Left colon (tissue), 2 donors: Measurements from ENCODE around the gene SOD3. TPM values are rescaled to one million over a fixed set of nuclear protein-coding genes. Genes with fewer than 3 reads are reported as not detected.

Experiments used
- ATAC-seq: fragments of 200-7000 bp; cut with Tn5 transposase; one replicate; pipeline ENCODE4 v1.9.1; 2020; ENCODE audit warnings: mild to moderate bottlenecking, moderate library complexity
- DNase-seq, 2 donors: peaks; one replicate each; pipeline ENCODE4 v3.0.0-alpha.2; 2020
- intact Hi-C, 2 donors: fragments of 100-400 bp; cut with DNase I in 1 of 2; cut with micrococcal nuclease in 1 of 2; formaldehyde crosslinking; loops; one replicate each; pipeline versions ENCODE4 v1.11.2 to v1.14.0; 2022; cut with DNase I, micrococcal nuclease
- total RNA-seq, 2 donors: library from RNA; stranded (reverse); fragmentation: NEBNext Ultra II Directional; extraction: Animal tissue kit (Norgen Biotek cat#: 25700); gene quantifications; one replicate each; pipeline ENCODE4 v1.2.1, GENCODE V29; 2021
- donor health status: DM: no; HTN: no; CAD: no.
- donor health status: DM: yes; HTN: yes; CAD: no.

SOD3 gene
- total RNA-seq, 2 donors from 2014 or later: 28.2 to 40.9 TPM

DNA sequence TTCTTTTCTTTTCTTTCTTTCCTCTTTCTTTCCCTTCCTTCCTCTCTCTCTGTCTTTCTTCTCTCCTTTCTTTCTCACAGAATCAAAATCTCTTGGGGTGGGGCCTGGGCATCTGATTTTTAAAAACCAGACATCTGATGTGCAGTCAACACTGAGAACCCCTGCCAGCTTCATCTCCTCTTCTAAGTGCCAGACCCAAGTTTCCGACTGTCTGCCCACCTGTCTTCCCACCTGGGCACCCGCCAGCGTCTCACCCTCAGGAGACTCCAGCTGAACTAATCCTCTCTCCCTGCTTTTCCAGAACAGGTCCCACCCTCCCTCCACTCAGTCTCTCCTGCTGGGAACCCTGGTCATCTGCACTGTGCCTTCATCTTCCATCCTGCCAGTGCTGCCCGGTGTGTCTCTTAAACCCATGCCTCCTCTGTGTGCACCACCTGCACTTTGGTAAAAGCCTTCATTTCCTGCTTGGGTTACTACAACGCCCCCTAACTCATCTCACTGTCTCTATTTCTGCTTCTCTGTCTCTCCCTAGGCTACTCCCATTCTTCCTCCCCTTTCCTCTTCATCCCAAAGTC, 2.8 kb downstream of the SOD3 start:
- intact Hi-C loops: no loop called here
- ATAC-seq (no peak), DNase-seq (no peak)

DNA sequence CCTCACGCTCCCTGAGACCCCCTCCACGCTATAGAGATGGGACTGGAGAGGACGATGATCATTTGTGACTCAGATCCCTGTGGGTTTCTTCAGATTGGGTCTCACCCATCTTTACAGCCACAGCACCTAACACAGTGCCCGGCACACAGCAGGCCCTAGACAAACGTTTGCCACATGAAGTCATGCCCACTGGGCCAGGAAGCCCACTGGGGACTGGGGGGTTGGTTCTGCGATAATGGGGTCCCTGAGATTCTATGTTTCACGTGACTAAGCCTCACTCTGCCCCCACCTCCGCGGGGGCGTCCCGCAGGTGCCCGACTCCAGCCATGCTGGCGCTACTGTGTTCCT, 3.8 kb downstream of the SOD3 start:
- intact Hi-C loops: no loop called here
- no peak for DNase-seq
- no peak for ATAC-seq

DNA sequence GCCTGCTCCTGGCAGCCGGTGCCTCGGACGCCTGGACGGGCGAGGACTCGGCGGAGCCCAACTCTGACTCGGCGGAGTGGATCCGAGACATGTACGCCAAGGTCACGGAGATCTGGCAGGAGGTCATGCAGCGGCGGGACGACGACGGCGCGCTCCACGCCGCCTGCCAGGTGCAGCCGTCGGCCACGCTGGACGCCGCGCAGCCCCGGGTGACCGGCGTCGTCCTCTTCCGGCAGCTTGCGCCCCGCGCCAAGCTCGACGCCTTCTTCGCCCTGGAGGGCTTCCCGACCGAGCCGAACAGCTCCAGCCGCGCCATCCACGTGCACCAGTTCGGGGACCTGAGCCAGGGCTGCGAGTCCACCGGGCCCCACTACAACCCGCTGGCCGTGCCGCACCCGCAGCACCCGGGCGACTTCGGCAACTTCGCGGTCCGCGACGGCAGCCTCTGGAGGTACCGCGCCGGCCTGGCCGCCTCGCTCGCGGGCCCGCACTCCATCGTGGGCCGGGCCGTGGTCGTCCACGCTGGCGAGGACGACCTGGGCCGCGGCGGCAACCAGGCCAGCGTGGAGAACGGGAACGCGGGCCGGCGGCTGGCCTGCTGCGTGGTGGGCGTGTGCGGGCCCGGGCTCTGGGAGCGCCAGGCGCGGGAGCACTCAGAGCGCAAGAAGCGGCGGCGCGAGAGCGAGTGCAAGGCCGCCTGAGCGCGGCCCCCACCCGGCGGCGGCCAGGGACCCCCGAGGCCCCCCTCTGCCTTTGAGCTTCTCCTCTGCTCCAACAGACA, 4.4 kb downstream of the SOD3 start:
- intact Hi-C loops: no loop called here
- ATAC-seq (no peak), DNase-seq (no peak)

DNA sequence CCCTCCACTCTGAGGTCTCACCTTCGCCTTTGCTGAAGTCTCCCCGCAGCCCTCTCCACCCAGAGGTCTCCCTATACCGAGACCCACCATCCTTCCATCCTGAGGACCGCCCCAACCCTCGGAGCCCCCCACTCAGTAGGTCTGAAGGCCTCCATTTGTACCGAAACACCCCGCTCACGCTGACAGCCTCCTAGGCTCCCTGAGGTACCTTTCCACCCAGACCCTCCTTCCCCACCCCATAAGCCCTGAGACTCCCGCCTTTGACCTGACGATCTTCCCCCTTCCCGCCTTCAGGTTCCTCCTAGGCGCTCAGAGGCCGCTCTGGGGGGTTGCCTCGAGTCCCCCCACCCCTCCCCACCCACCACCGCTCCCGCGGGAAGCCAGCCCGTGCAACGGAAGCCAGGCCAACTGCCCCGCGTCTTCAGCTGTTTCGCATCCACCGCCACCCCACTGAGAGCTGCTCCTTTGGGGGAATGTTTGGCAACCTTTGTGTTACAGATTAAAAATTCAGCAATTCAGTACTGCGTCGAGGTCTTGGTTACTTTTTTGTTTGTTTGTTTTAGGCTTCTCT, 5.0 kb downstream of the SOD3 start:
- DNase-seq (no peak), ATAC-seq (no peak)

DNA sequence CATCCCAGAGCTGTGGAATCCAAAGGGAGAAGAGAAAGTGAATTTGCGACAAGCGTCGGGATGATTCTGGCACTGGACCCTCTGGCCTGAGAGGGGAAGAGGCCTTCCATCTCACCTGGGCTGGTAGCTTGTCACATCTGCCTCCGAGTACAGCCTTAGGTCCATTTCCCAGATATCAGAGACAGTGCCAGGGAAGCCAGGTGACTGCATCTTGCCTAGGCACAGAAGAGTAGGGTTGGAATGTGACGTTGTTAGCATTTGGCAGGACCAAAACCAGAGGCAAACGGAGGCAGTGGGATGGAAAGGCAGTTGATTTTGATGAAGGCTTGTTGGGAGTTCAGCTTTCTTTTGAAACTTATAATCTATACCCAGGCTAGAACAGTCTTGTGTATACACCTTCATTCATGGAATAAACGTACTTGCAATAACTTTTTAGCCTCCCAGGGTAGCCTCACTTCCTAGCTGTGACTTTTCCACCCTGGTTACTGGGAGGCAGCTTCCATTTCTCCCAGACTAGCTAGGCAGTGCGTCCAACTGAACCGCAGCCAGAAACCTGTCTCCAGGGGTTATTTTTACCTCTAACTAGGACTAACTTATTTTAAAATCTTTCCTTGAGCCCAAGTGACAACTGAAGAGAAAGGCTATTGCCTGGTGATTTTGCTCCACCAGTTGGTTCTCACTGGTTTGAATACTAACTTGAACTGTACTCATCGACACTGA, 5.9 kb downstream of the SOD3 start:
- ATAC-seq: no peak
- no peak for DNase-seq
- intact Hi-C loops: no loop called here

More for the DNA sequence above, 5.0 kb downstream of the SOD3 start:
- intact Hi-C loops: no loop called here

DNA sequence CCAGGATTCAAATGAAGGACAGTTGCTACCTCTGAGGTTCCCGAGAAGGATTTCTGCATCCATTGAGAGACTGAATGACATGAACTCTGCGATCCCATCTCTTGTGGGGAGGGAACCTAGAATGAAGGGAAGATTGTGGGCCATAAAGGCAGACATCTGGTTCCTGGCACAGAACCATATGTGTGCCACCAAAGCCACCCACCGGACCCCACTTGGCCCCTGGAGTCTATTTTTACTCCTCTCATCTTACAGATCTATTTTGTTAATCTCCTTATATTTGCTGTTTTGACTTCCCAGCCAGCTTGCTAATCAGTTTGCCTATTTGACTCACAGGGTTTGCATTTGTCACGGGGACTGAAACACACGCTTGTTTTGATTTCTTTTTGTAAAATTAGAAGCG, 7.3 kb downstream of the SOD3 start:
- no peak for DNase-seq
- ATAC-seq: no peak
- intact Hi-C loops: no loop called here

DNA sequence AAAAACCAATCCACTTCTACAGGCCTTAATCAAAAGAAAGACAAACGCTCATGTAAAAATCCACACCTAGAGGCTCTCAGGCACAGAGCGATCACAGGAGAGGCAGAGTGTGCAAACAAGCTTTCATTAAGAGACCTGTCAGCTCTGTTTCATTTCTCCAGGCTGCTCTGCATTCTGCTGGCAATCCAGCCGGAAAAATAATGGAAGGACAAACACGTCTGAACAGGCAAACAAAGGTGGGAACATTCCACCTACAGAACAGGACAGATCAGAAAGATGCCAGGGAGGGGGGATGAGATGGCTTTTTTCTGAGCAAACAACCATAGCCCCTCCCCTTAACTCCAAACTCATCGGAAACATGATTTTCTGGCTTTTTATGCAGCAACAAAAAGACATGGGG, 9.7 kb downstream of the SOD3 start:
- intact Hi-C loops: no loop called here
- no peak for ATAC-seq

DNA sequence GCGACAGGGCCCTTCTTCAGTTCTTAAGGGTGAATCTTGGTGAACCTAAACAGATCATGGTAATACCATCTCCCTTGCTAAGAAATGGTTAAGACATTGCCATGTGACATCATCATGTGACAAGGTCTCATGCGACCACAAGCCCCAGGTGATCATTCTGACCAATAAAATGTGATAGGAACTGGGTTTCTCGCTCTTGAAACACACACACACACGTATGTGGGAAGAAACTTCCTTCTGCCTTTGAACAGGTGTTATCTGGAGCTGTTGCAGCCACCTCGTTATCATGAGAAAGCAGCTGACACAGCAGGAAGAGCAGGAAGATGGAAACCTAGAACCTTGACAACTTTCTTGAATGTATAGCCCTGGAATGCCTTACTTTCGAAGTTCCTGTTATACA, 10.2 kb downstream of the SOD3 start:
- no peak for ATAC-seq
- DNase-seq: no peak
- intact Hi-C loops: no loop called here

More for the DNA sequence above, 9.7 kb downstream of the SOD3 start:
- DNase-seq: no peak

DNA sequence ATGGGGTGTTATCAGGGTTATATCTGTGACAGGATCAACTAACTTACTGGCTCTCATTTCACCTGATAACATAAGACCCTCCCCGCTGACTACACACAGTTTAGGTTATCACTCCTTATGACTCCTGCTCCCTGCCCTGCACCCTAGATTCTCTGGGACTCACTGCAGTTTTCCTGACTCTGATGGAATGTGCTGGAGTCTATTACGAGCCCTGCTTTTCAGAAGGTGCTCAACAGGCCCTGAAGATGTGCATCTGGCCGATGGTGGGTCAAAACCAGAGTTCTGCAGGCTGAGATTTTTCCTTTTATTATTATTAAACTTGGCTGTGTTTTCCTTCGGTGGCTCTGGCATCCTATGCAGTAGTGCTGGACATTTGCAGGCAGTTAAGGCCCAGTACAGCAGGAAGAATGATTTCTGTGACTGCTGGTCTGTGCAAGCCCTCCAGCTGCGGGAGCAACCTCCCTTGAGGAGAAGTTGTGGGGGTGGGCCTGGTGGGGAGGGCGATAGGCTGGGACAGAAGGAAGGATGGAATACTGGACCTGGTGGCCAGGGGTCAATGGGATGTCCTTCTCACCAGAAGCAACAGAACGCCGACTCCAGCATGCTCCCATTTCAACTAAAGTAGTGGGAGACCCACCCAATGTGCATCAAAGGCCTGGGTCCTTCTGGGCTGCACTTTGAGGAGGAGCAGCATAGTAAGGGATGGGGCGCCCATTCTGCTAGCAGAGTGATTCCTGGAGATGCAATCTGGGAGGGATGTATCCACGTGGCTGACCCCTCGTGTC, 11.0 kb downstream of the SOD3 start:
- DNase-seq: no peak
- intact Hi-C loops: no loop called here
- ATAC-seq: no peak

DNA sequence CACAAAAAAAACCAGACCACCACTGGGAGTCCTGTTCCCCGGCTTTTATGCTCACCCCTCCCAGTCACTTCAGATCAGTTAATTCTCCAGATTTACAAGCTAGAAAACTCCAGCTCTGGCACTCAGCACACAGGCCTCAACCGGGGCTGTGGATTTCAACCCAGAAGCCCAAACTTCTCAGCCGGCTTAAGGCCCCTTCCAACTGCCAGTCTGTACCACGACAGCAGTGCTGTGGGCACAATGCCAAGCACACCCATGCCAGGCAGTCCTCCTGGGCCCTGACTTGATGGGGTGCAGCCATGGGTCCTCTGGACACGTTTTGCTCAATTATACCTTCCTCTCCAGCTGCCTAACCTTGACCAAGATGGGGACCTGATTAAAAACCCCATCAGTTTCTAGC, 12.2 kb downstream of the SOD3 start:
- intact Hi-C loops: no loop called here
- ATAC-seq (no peak), DNase-seq (no peak)

DNA sequence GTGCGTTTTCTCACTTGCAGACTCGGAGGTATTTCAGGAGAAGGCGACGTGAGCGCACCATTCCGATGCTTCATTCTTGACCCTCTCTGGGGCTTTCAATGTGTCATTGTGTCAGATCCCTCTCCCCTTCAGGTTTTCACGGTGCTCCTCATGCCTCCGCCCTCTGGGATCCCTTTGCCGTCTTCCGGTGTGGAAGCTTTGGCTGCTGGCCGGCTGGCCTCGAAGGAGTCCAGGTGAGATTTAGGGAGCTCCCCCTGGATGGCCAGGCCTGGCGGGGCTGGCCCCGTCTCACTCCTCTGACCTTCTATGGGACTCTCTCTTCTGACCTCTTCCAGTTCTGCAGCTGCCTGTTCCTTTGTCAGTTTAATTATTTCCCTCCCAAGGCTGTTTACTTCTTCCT, 12.9 kb downstream of the SOD3 start:
- intact Hi-C loops: no loop called here
- DNase-seq (no peak), ATAC-seq (no peak)

DNA sequence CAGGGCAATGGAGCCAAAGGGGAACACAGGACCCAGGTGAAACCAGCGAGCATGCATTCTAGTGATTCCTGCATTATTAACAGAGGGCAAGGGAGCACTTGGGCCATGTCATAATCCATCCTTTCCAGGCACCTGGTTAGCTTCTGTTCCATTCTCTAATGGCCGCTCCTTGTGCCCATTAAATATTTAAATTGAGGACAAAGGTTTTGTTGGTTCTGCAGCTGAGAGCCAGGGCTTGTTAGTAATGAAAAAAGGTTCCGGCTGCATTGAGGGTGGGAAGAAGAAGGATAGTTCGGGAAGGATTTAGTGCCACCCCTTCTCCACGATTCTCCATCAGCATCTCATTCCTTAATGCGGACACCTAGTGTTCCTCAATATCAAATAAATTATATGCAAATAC, 13.6 kb downstream of the SOD3 start:
- intact Hi-C loops: no loop called here
- ATAC-seq (peak; percentile 66), DNase-seq (no peak)

DNA sequence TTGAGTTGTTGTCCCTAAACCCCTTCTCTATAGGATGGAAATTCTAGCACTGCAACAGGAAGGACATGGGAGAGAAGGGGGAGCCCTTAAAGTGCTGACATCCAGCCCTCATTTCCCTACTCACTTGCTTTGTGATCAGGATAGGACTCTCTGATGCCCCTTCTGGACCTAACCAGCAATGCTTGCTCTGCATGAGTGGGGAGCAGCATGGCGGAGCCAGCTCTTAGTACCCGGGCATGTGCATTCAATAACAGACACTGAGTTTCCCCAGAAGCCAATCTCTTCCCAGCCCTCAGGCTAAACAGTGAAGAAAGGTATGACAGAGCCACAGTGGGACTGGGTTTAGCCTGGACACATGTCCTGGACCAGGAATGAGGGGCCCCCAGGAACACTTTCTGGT, 14.0 kb downstream of the SOD3 start:
- ATAC-seq (peak; percentile 25), DNase-seq (no peak)
- intact Hi-C loops: no loop called here

DNA sequence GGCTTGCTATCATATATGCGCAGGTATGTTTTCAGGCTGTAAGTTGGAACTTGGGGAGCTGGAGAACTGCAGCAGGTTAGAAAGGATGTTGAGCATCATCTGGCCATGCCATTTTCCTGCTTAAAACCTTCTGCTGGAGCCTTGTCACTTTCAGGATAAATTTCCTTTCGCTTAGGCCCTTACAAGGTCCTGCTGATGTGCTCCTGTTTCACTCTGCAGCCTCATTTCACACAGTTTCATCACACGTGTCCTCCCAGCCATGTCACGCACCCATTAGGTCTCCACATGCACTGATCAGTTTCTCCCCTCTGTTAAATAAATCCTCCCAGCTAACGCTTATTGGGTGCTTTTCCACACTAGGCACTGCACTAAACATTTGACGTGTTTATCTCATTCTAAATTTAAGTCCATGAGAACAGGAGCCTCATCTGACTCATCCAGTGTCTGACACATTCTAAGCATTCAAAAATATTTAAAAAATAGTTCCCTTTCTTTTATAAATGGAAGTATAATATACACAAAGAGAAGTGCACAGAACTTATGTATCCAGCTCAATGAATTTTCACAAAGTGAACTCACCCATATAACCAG, 14.5 kb downstream of the SOD3 start:
- ATAC-seq (no peak), DNase-seq (no peak)
- intact Hi-C loops: no loop called here

DNA sequence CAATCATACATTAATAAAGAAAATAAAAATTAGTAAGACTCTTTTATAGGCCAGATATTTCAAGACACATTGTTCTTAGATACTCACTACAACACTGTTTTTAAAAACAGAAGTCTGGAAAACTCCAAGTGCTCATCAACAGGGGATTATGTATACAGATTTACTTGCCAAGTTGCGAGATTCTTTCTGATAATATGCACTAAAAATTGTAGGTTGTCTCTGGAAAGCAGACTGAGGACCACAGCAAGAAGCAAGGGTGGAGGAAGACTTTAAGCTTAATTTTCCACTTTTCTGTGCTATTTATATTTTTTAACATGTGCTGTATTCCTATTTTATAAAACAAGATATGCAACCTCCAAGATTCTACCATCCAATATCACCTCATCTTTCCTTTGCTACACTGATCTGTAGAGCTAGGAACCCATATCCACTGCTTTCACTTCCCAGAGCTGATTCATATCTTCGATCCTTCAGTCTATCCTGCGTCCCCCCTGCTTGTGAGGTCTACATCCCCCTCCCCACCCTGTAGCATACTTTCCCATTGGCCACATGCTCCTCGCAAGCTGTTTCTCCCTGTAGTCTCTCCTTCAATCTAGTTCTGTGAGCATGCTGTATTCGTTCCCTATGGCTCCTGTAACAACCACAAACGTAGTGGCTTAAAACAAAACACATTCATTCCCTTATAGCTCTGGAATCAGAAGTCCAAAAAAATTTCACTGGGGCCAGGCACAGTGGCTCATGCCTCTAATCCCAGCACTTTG, 15.7 kb downstream of the SOD3 start:
- DNase-seq (no peak), ATAC-seq (no peak)
- intact Hi-C loops: no loop called here

DNA sequence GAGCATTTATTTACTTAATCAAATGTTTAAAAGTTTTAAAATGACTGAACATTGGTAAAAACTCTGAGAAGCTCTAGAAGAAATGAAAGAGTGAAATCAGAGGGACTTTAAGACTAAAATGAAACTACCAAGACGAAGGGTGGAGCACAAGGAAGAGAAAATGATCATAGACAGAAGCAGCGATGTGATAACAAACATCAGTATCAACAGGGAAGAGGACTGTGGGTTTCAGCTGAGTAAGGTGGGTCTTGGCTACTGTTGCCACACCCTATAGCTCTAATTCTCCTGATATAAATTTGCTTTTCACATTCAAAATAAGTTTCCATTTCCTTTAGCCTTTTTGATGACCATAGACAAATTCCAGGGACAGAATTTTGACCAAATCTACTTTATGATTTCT, 18.4 kb downstream of the SOD3 start:
- ATAC-seq (peak; percentile 67), DNase-seq (no peak)
- intact Hi-C loops: no loop called here

DNA sequence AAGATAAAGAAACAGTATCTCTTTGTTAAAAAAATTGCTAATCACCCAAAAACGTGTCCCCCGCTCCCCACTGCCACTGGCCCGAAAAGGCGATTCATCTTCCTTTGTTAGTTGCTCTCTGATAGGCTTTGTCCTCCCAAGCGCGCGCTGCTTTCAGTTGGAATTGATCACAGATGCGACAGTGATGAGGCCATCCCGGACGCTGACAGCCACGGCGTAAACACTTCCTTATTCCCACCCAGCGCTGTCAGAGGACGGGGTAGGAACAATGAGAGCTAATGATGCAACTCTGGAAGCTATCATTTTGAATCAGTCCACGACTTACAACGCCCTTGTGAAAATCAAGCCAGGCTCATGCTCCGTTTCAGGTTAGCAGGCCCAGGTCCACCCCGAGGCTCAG, 21.4 kb downstream of the SOD3 start:
- no peak for ATAC-seq
- DNase-seq: no peak
- intact Hi-C loops: no loop called here

DNA sequence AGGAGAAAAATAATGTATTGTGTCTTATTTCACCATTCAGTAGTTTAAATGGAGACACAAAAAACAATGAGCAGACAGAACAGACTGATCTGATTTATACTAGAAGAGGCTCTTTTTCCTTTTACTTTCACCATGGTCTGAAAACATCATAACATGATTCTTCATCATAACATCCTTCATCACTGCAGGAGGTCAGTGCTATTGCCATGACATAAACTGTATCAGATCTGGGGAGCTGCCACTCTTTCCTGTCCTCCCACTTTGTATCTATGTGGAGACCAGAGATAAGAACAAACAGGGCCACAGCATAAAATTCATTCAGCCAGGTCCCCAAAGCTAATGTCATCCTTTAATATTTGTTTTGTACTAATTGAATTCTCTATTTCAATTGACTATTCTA, 25.2 kb downstream of the SOD3 start:
- no peak for ATAC-seq
- intact Hi-C loops: no loop called here
- no peak for DNase-seq
